ENCODE results near the gene BBS9.
"Not testable (repeated sequence)": the region's sequence is repeated elsewhere in the genome, so short reads cannot be mapped to it uniquely, and the experiment has no call there.

Gene BBS9

DNA sequence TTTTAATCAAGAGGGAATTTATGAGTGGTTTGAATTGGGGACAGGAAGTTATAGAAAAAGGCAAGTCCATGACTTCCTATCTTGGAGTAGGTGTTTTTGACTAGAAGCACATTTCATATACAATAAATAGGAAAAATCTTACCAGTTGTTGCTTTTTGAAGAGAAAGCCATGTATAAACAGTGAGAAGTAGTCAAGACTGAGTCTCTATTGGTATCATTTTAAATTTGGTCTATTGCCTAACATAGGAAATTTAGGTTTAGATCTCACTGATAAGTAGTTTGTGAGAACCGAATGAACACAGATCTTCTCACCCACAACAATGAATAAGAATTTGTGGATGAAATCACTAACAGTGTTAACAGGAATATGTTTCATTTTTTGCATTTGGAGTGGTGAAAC lies 387.2 kb downstream of the BBS9 start:
- FAIRE-seq, result no peak
- no peak for DNase-seq (ENCODE audit: insufficient read length)
- TF ChIP-seq POLR2A (IDR thresholded peaks at IDR 0.05; ENCODE audit: low read depth, low read length) (no peak), POLR2AphosphoS5 (IDR thresholded peaks at IDR 0.05; ENCODE audit: low read depth, low read length) (no peak), TAF1 (IDR thresholded peaks at IDR 0.05; ENCODE audit: borderline replicate concordance, low read depth, low read length) (no peak)

DNA sequence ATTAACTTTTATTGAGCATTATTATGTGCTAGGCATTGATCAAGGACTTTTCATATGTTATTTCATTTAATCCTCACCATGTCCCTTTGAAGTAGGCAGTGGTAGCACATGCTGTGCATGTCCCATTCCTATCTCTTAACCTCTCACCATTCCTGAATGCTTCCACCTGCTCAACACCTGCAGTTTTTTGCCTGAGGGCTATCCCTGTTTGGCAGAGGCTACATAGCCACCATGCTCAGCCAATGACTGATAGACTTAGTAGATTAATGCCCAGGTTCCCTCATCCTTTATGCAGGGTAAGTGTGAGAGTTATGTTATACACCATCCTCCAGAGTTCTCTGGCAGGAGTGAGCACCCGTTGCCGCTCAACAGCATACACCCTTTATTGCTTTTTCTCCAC lies 387.8 kb downstream of the BBS9 start:
- DNase-seq (ENCODE audit: insufficient read length), result no peak
- no peak for FAIRE-seq
- TF ChIP-seq POLR2A (IDR thresholded peaks at IDR 0.05; ENCODE audit: low read depth, low read length) (no peak), TAF1 (IDR thresholded peaks at IDR 0.05; ENCODE audit: borderline replicate concordance, low read depth, low read length) (no peak), POLR2AphosphoS5 (IDR thresholded peaks at IDR 0.05; ENCODE audit: low read depth, low read length) (no peak)

GRCh38 chr7:33527008-33527407 lies 397.6 kb downstream of the BBS9 start:
- FAIRE-seq; DNase-seq (ENCODE audit: insufficient read length): not testable (repeated sequence)

- not testable (repeated sequence) for DNase-seq (ENCODE audit: insufficient read length); FAIRE-seq
Observed at GRCh38 chr7:33527613-33528012, 398.2 kb downstream of the BBS9 start.

DNA sequence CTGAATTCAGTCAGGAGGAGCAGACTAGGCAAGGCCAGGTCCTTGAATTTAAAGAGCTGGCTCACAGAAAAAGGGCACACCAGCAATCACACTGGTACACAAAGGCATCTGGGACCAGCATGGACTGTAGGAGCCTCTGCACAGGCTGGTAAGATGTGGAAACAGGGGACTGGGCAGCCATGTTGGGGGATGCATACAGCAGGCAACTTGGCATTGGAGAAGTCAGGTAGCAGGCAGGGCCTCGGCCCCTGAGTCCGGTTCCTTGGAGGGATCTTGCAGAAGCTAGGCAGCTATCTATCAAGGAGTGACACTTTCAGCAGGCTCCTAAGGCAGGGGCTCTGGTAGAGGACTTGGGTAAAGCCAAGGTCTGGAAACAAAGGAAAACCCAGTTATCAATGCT lies 399.7 kb downstream of the BBS9 start:
- DNase-seq (ENCODE audit: insufficient read length) (no peak), FAIRE-seq (no peak)
- TF ChIP-seq TAF1 (IDR thresholded peaks at IDR 0.05; ENCODE audit: borderline replicate concordance, low read depth, low read length), result no peak
- no peak for TF ChIP-seq POLR2A (IDR thresholded peaks at IDR 0.05; ENCODE audit: low read depth, low read length)
- TF ChIP-seq POLR2AphosphoS5 (IDR thresholded peaks at IDR 0.05; ENCODE audit: low read depth, low read length), result no peak

DNA sequence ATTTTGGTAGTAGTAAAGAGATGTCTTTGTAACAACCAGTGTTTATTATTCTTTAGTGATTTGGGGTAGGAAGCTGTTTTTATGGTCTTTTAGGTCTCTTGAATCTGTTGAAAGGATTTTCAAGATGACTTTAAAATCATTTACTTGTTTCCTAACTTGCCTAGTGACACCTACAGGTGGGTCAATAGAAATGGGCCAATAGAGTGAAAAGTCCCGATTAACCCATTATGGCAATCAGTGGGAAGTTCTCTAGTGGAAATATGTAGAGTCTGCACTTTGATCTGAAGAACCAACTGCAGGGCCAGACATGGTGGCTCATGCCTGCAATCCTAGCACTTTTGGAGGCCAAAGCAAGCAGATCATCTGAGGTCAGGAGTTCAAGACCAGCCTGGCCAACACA lies 401.3 kb downstream of the BBS9 start:
- FAIRE-seq, result no peak
- no peak for TF ChIP-seq TAF1 (IDR thresholded peaks at IDR 0.05; ENCODE audit: borderline replicate concordance, low read depth, low read length)
- no peak for TF ChIP-seq POLR2AphosphoS5 (IDR thresholded peaks at IDR 0.05; ENCODE audit: low read depth, low read length)
- no peak for TF ChIP-seq POLR2A (IDR thresholded peaks at IDR 0.05; ENCODE audit: low read depth, low read length)
- no peak for DNase-seq (ENCODE audit: insufficient read length)

DNA sequence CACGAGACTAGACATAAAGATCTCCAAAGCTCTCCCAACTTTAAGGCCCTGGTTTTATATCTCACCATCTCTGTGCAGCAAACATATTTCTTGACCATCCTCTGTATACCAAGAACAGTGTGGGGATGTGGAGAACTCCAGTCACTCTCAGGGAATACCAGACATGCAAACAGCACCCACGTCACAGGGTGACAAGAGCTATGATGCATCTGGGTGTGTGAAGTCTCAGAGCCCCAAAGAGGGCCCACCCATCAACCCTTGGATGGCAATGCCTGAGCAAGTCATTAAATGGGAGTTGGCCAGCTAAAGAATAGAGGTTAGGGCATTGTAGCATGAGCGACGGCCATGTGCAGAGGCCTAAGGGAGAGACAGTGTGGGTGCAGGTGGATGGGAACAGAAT lies 402.5 kb downstream of the BBS9 start:
- DNase-seq (ENCODE audit: insufficient read length) (no peak), FAIRE-seq (no peak)
- no peak for TF ChIP-seq POLR2AphosphoS5 (IDR thresholded peaks at IDR 0.05; ENCODE audit: low read depth, low read length)
- no peak for TF ChIP-seq TAF1 (IDR thresholded peaks at IDR 0.05; ENCODE audit: borderline replicate concordance, low read depth, low read length)

GRCh38 chr7:33534833-33535232 lies 405.5 kb downstream of the BBS9 start:
- DNase-seq (ENCODE audit: insufficient read length), result no peak

DNA sequence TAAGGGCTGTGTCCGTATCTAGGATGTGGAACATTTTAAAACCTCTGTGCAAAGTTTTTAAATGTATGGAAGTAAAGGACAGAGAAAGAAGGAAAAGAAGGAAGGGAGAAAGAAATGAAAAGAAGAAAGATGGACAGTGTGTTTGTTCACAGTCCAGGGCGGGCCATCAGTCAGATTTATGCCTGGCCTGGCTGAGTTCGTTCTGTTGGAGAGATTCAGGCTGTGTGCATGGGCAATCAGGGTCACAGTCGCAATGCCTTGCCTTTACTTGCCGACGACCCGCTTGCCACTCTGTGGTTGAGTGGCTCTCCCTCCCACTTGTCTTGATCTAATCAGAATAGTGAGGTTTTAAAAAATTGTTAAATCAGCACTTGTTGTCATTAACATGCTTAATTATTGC lies 406.6 kb downstream of the BBS9 start:
- TF ChIP-seq POLR2A (IDR thresholded peaks at IDR 0.05; ENCODE audit: low read depth, low read length) (no peak), POLR2AphosphoS5 (IDR thresholded peaks at IDR 0.05; ENCODE audit: low read depth, low read length) (no peak)
- DNase-seq (ENCODE audit: insufficient read length) (no peak), FAIRE-seq (no peak)

More at GRCh38 chr7:33534833-33535232, 405.5 kb downstream of the BBS9 start:
- no peak for FAIRE-seq
- TF ChIP-seq POLR2A (IDR thresholded peaks at IDR 0.05; ENCODE audit: low read depth, low read length) (no peak), POLR2AphosphoS5 (IDR thresholded peaks at IDR 0.05; ENCODE audit: low read depth, low read length) (no peak)

GRCh38 chr7:33536398-33537103 lies 407.2 kb downstream of the BBS9 start:
- TF ChIP-seq TAF1 (IDR thresholded peaks at IDR 0.05; ENCODE audit: borderline replicate concordance, low read depth, low read length), result no peak
- TF ChIP-seq POLR2A (IDR thresholded peaks at IDR 0.05; ENCODE audit: low read depth, low read length), result no peak
- TF ChIP-seq POLR2AphosphoS5 (IDR thresholded peaks at IDR 0.05; ENCODE audit: low read depth, low read length), result no peak
- DNase-seq (ENCODE audit: insufficient read length), result no peak
- no peak for FAIRE-seq

GRCh38 chr7:33537104-33537477 lies 407.7 kb downstream of the BBS9 start:
- no peak for TF ChIP-seq POLR2A (IDR thresholded peaks at IDR 0.05; ENCODE audit: low read depth, low read length)
- no peak for TF ChIP-seq TAF1 (IDR thresholded peaks at IDR 0.05; ENCODE audit: borderline replicate concordance, low read depth, low read length)
- no peak for TF ChIP-seq POLR2AphosphoS5 (IDR thresholded peaks at IDR 0.05; ENCODE audit: low read depth, low read length)
- FAIRE-seq (no peak), DNase-seq (ENCODE audit: insufficient read length) (no peak)

- no peak for DNase-seq (ENCODE audit: insufficient read length)
- no peak for TF ChIP-seq POLR2A (IDR thresholded peaks at IDR 0.05; ENCODE audit: low read depth, low read length)
- no peak for TF ChIP-seq TAF1 (IDR thresholded peaks at IDR 0.05; ENCODE audit: borderline replicate concordance, low read depth, low read length)
- TF ChIP-seq POLR2AphosphoS5 (IDR thresholded peaks at IDR 0.05; ENCODE audit: low read depth, low read length), result no peak
- FAIRE-seq, result no peak
Observed at GRCh38 chr7:33539198-33539597, 409.8 kb downstream of the BBS9 start.

DNA sequence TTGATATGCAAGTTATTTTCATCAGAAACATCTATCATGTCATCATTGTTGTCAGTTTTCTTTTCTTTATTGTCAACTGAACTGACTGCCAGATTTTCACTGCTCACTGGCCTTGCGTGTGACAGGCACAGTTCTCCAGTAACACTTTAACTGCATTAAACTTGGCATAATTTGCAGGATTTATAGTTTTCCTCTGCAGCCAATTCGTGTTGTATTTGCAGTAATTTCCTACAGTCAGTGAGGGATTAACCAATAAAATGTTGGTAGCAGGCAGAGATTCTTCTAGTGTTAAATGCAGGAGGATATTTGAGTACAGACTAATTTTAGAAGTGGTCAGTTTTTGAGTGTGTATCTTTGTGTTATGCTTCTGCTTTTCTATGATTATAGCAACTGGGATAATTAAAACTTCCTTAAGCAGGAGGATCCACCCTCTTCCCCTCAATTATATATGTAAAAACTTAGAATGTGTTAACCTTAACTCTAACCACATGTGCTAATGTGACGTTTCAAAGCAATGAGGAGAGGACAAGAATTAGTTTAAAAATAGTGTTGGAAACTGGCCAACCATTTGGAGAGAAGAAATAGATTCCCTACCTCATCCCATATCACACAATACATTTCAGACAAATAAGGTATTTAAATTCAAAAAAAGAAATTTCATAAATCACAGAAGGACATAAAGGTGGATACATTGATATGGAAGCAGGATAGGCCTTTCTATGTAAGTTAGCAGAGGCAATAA lies 410.5 kb downstream of the BBS9 start:
- DNase-seq (ENCODE audit: insufficient read length) (no peak), FAIRE-seq (no peak)
- TF ChIP-seq POLR2A (IDR thresholded peaks at IDR 0.05; ENCODE audit: low read depth, low read length) (no peak), POLR2AphosphoS5 (IDR thresholded peaks at IDR 0.05; ENCODE audit: low read depth, low read length) (no peak), TAF1 (IDR thresholded peaks at IDR 0.05; ENCODE audit: borderline replicate concordance, low read depth, low read length) (no peak)

Measured in GM12892 (cell line).